Measurements from ENCODE around the gene SMARCD2.

The SMARCD2 gene

GRCh38 chr17:63848834-63849689 is 6.6 kb upstream of the SMARCD2 start:
- no peak for DNase-seq

GRCh38 chr17:63847525-63848249 is 5.2 kb upstream of the SMARCD2 start:
- no peak for DNase-seq

- no peak for DNase-seq
Observed at GRCh38 chr17:63845509-63845908, 3.0 kb upstream of the SMARCD2 start.

DNA sequence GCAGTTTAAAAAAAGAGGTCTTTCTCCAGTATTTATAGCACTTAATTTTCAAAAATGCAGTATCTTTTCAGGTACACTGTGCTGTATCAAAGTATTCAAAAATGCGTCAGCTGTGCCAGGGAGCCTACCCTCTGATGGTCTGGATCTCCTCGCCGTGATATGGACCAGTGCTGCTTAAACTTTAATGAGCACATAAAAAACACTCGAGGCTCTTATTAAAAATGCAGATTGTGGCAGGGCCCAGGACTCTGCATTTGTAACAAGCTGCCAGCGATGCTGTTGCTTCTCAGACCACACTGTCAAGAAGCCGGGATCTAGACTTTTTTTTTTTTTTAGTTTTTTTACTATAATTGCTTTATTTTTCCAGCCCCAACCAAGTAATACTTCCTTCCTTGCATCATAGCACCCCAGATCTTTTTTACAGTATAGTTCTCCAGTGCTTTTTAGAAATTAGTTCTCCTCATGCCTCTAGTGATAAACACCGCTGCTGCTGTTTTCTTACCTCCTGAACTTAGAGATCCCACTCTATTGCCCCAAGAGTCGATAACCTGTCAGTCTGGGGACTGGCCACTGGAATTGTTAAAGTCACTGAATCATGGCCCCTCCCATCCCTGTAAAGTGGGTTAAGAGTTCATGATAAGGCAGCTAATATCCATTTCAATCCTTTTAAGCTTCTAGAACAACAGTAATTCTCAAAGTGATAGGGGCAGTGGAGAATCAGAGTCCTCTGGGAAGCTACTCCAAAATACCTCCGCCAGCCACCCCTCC is 1.6 kb upstream of the SMARCD2 start:
- no peak for DNase-seq

DNA sequence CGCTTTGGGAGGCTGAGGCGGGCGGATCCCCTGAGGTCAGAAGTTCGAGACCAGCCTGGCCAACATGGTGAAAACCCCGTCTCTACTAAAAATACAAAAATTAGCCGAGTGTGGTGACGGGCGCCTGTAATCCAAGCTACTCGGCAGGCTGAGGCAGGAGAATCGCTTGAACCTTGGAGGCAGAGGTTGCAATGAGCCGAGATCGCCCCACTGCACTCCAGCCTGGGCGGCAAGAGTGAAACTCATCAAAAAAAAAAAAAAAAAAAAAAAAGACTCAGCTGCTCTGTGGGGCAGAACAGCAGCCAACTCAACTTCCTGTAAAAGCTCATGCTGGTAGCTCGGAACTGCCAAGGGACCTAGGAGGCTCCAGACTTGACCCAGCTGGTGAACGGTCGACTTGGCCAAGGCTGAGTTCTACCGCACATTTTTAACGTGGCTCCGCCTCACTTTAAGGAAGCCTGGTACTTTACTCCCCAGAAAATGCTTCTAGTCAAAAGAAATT is 953 bp upstream of the SMARCD2 start:
- peak; percentile 83 for DNase-seq

DNA sequence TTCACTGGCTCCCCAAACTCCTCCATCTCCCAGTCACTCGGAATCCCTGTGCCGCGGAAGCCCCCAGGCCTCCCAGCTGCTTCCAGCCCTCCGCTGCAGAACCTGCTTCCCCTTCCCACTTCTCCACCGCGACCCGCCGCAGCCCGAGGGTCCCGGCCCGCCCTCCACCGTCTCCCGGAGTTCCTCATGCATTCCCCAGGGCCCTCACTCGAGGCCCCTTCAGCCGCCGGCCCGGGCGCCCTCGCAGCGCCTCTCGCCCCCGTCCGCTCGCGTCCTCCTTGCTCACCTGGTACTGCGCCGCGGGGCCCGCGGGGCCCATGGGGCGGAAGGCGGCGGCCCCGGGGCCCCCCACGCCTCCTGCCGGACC is 329 bp downstream of the SMARCD2 start:
- no peak for DNase-seq

DNA sequence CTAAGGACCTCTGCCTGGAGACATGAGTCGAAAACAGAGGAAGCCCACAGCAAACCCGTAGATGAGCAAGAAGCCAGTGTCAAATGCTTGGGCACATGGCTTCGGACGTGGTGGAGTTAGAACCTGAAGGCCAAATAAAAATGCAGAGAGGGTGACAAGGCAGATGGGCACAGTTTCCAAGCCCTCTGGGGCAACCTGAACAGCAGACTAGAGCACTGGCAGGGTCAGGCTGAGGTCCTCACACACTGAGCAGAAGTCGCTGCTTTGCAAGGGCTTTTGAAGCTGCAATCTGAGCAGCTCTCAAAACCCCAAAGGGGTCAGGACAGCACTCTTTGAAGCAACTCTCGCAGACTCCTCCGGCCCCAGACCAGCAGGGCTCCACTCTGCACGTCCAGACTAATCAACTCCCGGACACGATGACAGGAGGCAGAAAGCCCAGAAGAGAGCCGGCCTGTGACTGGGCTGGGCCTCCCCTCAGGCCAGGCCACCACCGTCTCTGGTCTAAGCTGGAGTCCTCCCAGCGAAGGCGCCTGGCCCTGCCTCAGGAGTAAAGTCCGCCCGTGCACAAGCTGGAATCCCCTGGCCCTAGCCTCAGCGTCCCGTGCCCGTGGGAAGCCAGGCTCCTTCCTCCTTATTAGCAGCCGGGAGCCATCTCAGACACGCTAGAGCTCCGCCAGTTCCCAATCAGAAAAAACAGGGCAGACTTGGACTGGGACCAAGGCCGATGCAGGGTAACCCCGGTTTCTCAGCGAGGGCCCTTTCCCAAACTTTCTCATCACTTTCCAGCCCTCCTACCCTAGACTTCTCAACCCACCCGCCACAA is 924 bp downstream of the SMARCD2 start:
- DNase-seq: peak; percentile 55

DNA sequence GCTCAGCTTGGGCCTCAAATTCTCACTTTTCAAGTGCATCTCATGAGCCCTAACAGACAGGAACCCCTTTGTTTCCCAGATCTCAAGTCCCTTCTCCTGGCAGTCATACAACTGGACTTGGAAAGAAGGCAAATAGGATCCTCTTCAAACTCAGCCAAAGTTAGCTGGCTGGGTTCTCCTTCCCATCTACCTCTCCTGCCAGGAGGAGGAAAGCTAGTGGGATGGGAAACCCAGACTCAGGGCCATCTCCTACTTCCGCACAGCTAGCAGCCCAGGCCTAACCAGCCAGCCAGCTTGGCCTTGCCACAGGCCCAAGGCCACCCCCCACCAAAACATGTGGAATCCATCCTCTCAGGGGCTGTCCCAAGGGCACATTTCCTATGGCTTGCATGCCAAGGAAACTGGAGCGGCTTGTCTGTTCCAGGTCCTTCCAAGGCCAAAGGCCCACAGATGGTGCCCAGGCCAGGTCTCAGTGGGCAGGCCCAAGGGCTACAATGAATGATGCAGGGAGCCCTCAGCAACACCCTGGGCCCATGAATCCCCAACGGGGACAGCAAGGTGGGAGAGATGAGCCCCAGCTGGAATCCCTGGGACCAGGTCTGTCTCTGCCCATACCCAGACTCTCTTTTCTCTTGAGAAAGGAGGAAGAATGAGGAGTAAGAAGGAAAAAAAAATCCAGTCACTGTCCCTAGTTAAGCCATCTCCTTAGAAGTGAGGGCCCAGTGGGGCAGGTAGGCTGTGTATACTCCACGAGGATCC is 1.7 kb downstream of the SMARCD2 start:
- DNase-seq: no peak

GRCh38 chr17:63838631-63839171 is 3.8 kb downstream of the SMARCD2 start:
- DNase-seq: peak; percentile 28

GRCh38 chr17:63837962-63838600 is 4.4 kb downstream of the SMARCD2 start:
- no peak for DNase-seq

DNA sequence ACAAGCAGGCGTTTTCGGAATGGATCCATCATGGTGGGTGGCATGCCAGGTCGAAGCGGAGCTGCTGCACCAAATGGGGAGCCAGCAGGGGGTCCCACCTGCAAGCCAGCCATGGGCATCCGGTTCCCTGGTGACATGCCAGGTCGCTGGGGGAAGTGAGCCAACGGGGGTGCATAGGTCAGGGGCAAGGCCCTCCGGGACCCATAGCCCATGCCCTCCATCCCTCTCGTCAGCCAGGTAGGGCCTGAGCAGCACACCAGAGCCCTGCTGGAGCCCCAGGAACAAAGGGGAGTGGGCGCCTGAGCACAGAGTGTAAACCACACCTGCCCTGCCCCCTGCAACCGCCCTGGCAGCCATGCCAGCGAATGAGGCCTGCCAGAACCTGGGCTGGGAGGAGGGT is 5.0 kb downstream of the SMARCD2 start:
- no peak for DNase-seq

- no peak for DNase-seq
Observed at GRCh38 chr17:63836811-63837210, 5.7 kb downstream of the SMARCD2 start.

GRCh38 chr17:63835167-63835720 is 7.2 kb downstream of the SMARCD2 start:
- DNase-seq: no peak

- peak; percentile 63 for DNase-seq
Observed at GRCh38 chr17:63834431-63835166, 7.9 kb downstream of the SMARCD2 start.

- no peak for DNase-seq
Observed at GRCh38 chr17:63833741-63834373, 8.6 kb downstream of the SMARCD2 start.

DNA sequence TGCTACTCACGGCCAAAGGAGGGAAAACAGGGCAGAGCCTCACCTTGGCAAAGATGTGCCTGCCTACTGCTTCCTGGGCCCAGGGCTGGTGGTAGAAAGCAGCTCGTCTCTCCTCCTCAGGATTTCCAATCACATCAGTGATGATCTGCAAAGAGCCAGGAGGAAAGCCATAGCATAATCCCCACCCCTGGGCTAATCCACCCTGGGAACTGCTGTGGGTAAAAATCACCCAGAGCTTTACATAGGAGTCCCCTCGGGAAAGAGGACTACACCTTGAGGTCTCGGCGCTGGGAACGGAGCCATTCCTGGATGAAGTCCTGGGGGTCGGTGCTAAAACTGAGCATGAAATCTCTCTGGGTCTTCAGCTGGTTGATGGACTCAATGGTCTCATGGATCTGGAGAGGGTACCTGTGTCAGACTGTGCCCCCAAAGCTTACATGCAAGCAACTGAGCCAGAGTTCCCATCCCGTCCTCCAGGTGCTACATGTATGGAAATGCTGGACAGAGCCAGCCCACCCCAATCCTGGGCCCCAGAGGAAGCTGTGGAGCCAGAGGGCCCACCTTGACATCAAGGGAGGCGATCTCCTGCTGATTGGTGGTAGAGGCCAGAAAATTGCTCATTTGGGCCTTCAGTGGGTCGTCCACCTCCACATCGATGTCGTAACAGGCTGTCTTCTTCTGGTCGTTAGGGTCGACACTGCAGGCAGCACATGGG is 9.3 kb downstream of the SMARCD2 start:
- no peak for DNase-seq

- no peak for DNase-seq
Observed at GRCh38 chr17:63832455-63832854, 10.0 kb downstream of the SMARCD2 start.

- no peak for DNase-seq
Observed at GRCh38 chr17:63832014-63832413, 10.5 kb downstream of the SMARCD2 start.

DNA sequence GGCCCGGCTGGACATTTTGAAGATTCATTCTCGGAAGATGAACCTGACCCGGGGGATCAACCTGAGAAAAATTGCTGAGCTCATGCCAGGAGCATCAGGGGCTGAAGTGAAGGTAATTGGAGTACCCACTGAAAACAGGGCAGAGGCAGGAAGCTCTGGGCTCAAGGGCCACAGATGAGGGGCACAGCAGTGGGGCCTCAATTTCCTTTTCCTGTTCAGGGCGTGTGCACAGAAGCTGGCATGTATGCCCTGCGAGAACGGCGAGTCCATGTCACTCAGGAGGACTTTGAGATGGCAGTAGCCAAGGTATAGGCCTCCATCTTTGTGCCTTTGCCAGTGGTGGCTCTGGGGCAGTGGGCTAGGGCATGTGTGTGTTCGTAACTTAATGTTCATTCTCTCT is 11.0 kb downstream of the SMARCD2 start:
- DNase-seq: no peak
